Kidney capillary endothelial cell (primary cell): ENCODE data around the gene RAMACL.
"Not testable (repeated sequence)": the region's sequence is repeated elsewhere in the genome, so short reads cannot be mapped to it uniquely, and the experiment has no call there.

ENCODE experiments used
- DNase-seq: peaks from one replicate; pipeline ENCODE4 v3.0.0-alpha.2; 2018; ENCODE audit warnings: low spot score

The RAMACL gene

GRCh38 chr6:166554316-166554715, 32.2 kb downstream of the RAMACL start:
- DNase-seq: no peak

- DNase-seq: peak; percentile 83
These were observed 32.8 kb downstream of the RAMACL start for GRCh38 chr6:166553563-166554271.

GRCh38 chr6:166552600-166552999, 33.9 kb downstream of the RAMACL start:
- DNase-seq: no peak

GRCh38 chr6:166551754-166552495, 34.6 kb downstream of the RAMACL start:
- DNase-seq: no peak

- no peak for DNase-seq
These were observed 39.8 kb downstream of the RAMACL start for GRCh38 chr6:166546653-166547052.

- DNase-seq: no peak
These were observed 41.1 kb downstream of the RAMACL start for GRCh38 chr6:166545156-166546034.

- no peak for DNase-seq
These were observed 42.2 kb downstream of the RAMACL start for GRCh38 chr6:166544296-166544605.

- no peak for DNase-seq
These were observed 42.7 kb downstream of the RAMACL start for GRCh38 chr6:166543603-166544295.

GRCh38 chr6:166542580-166542912, 43.9 kb downstream of the RAMACL start:
- DNase-seq: peak; percentile 58

- DNase-seq: no peak
These were observed 44.5 kb downstream of the RAMACL start for GRCh38 chr6:166541876-166542579.

GRCh38 chr6:166541366-166541765, 45.1 kb downstream of the RAMACL start:
- DNase-seq: no peak

- no peak for DNase-seq
These were observed 45.7 kb downstream of the RAMACL start for GRCh38 chr6:166540631-166541331.

GRCh38 chr6:166539543-166539942, 46.9 kb downstream of the RAMACL start:
- no peak for DNase-seq

GRCh38 chr6:166539011-166539385, 47.5 kb downstream of the RAMACL start:
- not testable (repeated sequence) for DNase-seq

GRCh38 chr6:166538297-166539010, 48.0 kb downstream of the RAMACL start:
- DNase-seq: no peak

GRCh38 chr6:166534658-166535406, 51.6 kb downstream of the RAMACL start:
- DNase-seq: no peak

- DNase-seq: no peak
These were observed 53.2 kb downstream of the RAMACL start for GRCh38 chr6:166533205-166533824.
